ENCODE measurements around the gene GUCA2B.

DNA sequence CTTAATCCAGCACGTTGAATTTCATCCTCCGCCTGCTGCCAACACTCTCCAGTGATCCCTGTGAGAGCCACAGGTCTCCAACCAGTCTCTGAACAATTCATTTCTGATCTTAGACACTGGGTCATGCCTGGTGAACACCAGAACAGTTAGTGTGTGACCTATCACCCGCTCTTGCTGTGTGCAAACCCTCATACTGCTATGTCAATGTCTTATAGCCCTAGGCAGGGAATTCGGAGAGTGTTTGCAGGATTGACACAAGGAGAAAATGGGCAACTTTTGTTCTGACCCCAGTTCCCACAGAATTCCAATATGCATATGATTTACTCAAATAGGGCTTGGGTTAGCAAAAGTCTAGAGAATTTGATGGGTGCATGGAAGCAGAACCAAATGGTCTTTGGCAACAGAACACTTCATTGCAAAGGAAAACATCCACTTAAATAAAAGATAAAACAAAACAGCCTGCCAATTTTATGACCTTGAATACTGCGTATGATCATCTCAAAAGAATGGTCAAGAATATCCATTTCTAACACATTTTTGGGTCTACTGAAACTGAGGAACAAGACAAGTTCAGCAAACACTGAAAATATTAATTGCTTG, 23.0 kb upstream of the GUCA2B start:
- TF ChIP-seq, protein P1, sequence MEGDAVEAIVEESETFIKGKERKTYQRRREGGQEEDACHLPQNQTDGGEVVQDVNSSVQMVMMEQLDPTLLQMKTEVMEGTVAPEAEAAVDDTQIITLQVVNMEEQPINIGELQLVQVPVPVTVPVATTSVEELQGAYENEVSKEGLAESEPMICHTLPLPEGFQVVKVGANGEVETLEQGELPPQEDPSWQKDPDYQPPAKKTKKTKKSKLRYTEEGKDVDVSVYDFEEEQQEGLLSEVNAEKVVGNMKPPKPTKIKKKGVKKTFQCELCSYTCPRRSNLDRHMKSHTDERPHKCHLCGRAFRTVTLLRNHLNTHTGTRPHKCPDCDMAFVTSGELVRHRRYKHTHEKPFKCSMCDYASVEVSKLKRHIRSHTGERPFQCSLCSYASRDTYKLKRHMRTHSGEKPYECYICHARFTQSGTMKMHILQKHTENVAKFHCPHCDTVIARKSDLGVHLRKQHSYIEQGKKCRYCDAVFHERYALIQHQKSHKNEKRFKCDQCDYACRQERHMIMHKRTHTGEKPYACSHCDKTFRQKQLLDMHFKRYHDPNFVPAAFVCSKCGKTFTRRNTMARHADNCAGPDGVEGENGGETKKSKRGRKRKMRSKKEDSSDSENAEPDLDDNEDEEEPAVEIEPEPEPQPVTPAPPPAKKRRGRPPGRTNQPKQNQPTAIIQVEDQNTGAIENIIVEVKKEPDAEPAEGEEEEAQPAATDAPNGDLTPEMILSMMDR (IDR thresholded peaks at IDR 0.05) = no peak
- no peak for TF ChIP-seq POLR2AphosphoS5 (IDR thresholded peaks at IDR 0.05; ENCODE audit: low read depth, low read length)
- TF ChIP-seq TCF7L2 (IDR thresholded peaks at IDR 0.05; ENCODE audit: low read depth, low read length) = no peak
